C1 segment of cervical spinal cord (tissue), 14 donors: ENCODE data around the gene GPLD1.
"Not testable (repeated sequence)": the region's sequence is repeated elsewhere in the genome, so short reads cannot be mapped to it uniquely, and the experiment has no call there.

ENCODE experiments used
- DNase-seq, 14 donors: peaks; one replicate each; lab custom pipeline; 2025; lab: John Stamatoyannopoulos, UW

GPLD1 gene, protein sequence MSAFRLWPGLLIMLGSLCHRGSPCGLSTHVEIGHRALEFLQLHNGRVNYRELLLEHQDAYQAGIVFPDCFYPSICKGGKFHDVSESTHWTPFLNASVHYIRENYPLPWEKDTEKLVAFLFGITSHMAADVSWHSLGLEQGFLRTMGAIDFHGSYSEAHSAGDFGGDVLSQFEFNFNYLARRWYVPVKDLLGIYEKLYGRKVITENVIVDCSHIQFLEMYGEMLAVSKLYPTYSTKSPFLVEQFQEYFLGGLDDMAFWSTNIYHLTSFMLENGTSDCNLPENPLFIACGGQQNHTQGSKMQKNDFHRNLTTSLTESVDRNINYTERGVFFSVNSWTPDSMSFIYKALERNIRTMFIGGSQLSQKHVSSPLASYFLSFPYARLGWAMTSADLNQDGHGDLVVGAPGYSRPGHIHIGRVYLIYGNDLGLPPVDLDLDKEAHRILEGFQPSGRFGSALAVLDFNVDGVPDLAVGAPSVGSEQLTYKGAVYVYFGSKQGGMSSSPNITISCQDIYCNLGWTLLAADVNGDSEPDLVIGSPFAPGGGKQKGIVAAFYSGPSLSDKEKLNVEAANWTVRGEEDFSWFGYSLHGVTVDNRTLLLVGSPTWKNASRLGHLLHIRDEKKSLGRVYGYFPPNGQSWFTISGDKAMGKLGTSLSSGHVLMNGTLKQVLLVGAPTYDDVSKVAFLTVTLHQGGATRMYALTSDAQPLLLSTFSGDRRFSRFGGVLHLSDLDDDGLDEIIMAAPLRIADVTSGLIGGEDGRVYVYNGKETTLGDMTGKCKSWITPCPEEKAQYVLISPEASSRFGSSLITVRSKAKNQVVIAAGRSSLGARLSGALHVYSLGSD

DNA sequence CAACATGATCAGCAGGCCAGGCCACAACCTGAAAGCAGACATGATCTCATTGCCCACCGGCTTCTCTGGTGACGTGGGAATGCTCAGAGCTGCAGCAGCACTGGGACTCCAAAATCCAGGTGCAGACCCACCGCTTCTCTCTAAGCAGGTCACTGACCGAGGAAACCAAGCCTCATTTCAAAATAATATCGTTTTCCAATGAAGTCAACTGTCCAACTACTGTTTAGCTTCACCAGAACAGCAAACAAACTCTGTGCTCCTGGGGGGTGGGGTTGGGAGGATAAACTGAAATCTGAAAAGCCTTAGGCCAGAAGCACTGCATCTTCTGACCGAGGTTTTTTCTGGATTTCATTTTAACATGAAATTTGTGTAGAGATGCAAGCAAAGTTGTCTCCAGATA is at the start of gene GPLD1:
Gene GPLD1 (minus strand): TSS at position 109 of the 400 bp plus-strand sequence. CDS start 67 bp downstream, at position 42.
- DNase-seq = no peak

GRCh38 chr6:24537771-24538385 is 48.5 kb upstream of the GPLD1 start:
- DNase-seq = no peak

- DNase-seq = no peak
These were observed 47.8 kb upstream of the GPLD1 start for GRCh38 chr6:24537082-24537699.

DNA sequence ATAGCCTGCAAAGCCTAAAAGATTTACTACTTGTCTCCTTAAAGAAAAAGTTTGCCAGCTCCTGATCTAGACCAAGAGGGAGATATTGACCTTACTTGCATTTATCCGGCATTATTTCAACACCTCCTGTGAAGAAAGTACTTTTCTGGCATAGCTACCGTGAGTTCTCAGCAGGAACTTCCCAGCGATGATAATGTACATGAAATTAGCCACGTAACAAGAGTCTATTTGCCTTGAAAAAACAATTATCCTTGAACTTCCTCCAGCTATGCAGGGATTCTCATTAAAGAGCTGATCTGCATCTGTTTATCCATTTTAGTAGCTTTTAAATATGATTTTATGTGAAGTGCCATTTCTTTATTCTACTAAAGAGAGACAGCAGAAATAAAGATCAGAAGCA is 47.1 kb upstream of the GPLD1 start:
- no peak for DNase-seq

DNA sequence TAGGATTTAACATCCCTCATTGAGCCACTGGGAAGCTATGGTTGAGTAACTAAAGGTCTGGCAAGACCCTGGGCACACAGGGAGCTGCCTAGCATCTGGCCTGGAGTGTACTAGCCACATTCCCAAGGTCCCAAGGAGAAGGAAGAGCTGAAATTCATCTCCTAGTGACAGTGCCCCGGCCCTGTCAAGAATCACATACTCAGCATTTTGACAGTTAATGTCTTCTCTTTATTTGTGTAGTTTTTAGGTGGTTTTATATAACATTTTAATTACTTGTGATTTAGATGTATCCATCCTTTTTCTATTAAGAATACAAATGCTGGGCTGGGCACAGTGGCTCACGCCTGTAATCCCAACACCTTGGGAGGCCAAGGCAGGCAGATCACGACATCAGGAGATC is 45.8 kb upstream of the GPLD1 start:
- DNase-seq = no peak

GRCh38 chr6:24534329-24534728 is 45.0 kb upstream of the GPLD1 start:
- no peak for DNase-seq

GRCh38 chr6:24529985-24530384 is 40.6 kb upstream of the GPLD1 start:
- DNase-seq = no peak

DNA sequence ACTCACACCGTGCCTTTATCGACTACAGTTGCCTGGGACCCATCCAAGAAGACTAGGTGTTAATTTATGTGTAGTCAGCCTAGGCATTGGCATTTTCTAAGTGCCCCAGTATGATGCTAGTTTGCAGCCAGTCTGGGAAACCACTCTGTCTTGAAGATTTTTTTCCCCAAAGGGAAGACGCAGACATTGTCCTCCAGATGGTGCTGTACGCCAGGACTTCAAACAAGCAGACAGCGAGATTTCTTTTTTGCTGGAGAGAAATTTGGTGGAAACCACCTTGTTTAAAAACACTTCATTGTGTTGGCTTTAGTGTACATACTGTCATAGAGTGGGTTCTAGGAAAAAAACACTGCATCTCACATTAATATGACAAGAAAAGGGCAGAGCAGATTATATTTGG is 35.4 kb upstream of the GPLD1 start:
- DNase-seq = no peak

- DNase-seq = no peak
These were observed 35.0 kb upstream of the GPLD1 start for GRCh38 chr6:24524329-24524728.

- DNase-seq = no peak
These were observed 33.1 kb upstream of the GPLD1 start for GRCh38 chr6:24522228-24523176.

- peak in 1 of 14 donors; percentile 6 for DNase-seq
These were observed 31.7 kb upstream of the GPLD1 start for GRCh38 chr6:24520929-24521546.

- DNase-seq = no peak
These were observed 28.5 kb upstream of the GPLD1 start for GRCh38 chr6:24517659-24518543.

- DNase-seq = no peak
These were observed 24.2 kb upstream of the GPLD1 start for GRCh38 chr6:24513602-24514001.

- not testable (repeated sequence) for DNase-seq
These were observed 22.6 kb upstream of the GPLD1 start for GRCh38 chr6:24511976-24512375.

- no peak for DNase-seq
These were observed 17.6 kb upstream of the GPLD1 start for GRCh38 chr6:24506814-24507520.

GRCh38 chr6:24504649-24505586 is 15.5 kb upstream of the GPLD1 start:
- no peak for DNase-seq

GRCh38 chr6:24504287-24504648 is 14.9 kb upstream of the GPLD1 start:
- no peak for DNase-seq
